Measurements from ENCODE around the gene CD247.

GRCh38 chr1:167467752-167468151 is 50.6 kb downstream of the CD247 start:
- no peak for TF ChIP-seq CTCF (IDR thresholded peaks at IDR 0.05)
- no peak for TF ChIP-seq EP300 (IDR thresholded peaks at IDR 0.05; ENCODE audit: low read depth)
- TF ChIP-seq POLR2AphosphoS5 (IDR thresholded peaks at IDR 0.05), result no peak
- no peak for TF ChIP-seq POLR2A (IDR thresholded peaks at IDR 0.05)

Data from transverse colon (tissue), 4 donors.